Neutrophil (primary cell): Measurements from ENCODE around the gene IQCN.

Source experiments
- H3K27ac ChIP-seq: fragments of 200-600 bp; sonication (generic); 2 replicates; pipeline ENCODE4 v1.5.1; 2016; ENCODE audit warnings: mild to moderate bottlenecking, moderate library complexity
- H3K27me3 ChIP-seq: fragments of 200-600 bp; sonication (generic); 2 replicates; pipeline ENCODE4 v1.6.0; 2016; ENCODE audit warnings: mild to moderate bottlenecking
- H3K36me3 ChIP-seq: fragments of 200-600 bp; sonication (generic); 2 replicates; pipeline ENCODE4 v1.5.1; 2017
- H3K4me1 ChIP-seq, 2 experiments: fragments of 200-600 bp in 1 of 2; sonication (generic) in 1 of 2; 1 replicate in 1 of 2; 2 replicates in 1 of 2; pipeline versions ENCODE4 v1.5.1 to v1.6.1; 2013 to 2016; ENCODE audit warnings: low read depth in 1 of 2, low read length in 1 of 2, mild to moderate bottlenecking in 1 of 2, moderate library complexity in 1 of 2; ENCODE audit not compliant: control insufficient read depth in 1 of 2, insufficient read depth in 1 of 2
- H3K4me3 ChIP-seq, 2 experiments: fragments of 200-600 bp in 1 of 2; sonication (generic) in 1 of 2; 1 replicate in 1 of 2; 2 replicates in 1 of 2; pipeline ENCODE4 v1.5.1; 2013 to 2016; ENCODE audit warnings: low read depth in 1 of 2, low read length in 1 of 2, mild to moderate bottlenecking in 1 of 2, moderate library complexity in 1 of 2
- H3K9me3 ChIP-seq: fragments of 200-600 bp; sonication (generic); 2 replicates; pipeline ENCODE4 v1.5.1; 2016
- CTCF ChIP-seq: fragments of 200-600 bp; sonication (generic); IDR thresholded peaks from 2 replicates; pipeline ENCODE4 v1.5.1; 2016; ENCODE audit warnings: antibody characterized with exemption

The IQCN gene

GRCh38 chr19:18219911-18220631, 54.2 kb downstream of the IQCN start:
- no peak overlapping the region for H3K27ac ChIP-seq
- no peaks in the 10 kb centered on the region for H3K9me3 ChIP-seq
- peaks cover 70% of the 10 kb centered on the region for H3K27me3 ChIP-seq
- H3K36me3 ChIP-seq = no peaks in the 10 kb centered on the region
- TF ChIP-seq CTCF = no peak
- H3K4me3 ChIP-seq = no peak overlapping the region
- peaks cover 11 to 14% of the 10 kb centered on the region in 2 experiments for H3K4me1 ChIP-seq

GRCh38 chr19:18218600-18218999, 55.7 kb downstream of the IQCN start:
- no peak for TF ChIP-seq CTCF
- peaks cover 55% of the 10 kb centered on the region for H3K27me3 ChIP-seq
- no peaks in the 10 kb centered on the region for H3K36me3 ChIP-seq
- H3K4me3 ChIP-seq = no peak overlapping the region
- H3K9me3 ChIP-seq = no peaks in the 10 kb centered on the region
- no peaks in the 10 kb centered on the region for H3K4me1 ChIP-seq
- no peak overlapping the region for H3K27ac ChIP-seq

GRCh38 chr19:18218159-18218558, 56.1 kb downstream of the IQCN start:
- peaks cover 51% of the 10 kb centered on the region for H3K27me3 ChIP-seq
- H3K9me3 ChIP-seq = no peaks in the 10 kb centered on the region
- H3K4me1 ChIP-seq = no peaks in the 10 kb centered on the region
- no peak for TF ChIP-seq CTCF
- H3K4me3 ChIP-seq = no peak overlapping the region
- no peaks in the 10 kb centered on the region for H3K36me3 ChIP-seq
- H3K27ac ChIP-seq = no peak overlapping the region

- peaks cover 38% of the 10 kb centered on the region for H3K27me3 ChIP-seq
- no peaks in the 10 kb centered on the region for H3K4me1 ChIP-seq
- H3K36me3 ChIP-seq = no peaks in the 10 kb centered on the region
- no peak for TF ChIP-seq CTCF
- no peak overlapping the region for H3K27ac ChIP-seq
- no peaks in the 10 kb centered on the region for H3K9me3 ChIP-seq
- no peak overlapping the region for H3K4me3 ChIP-seq
Observed at GRCh38 chr19:18216789-18217188, 57.5 kb downstream of the IQCN start.

GRCh38 chr19:18214779-18215433, 59.3 kb downstream of the IQCN start:
- TF ChIP-seq CTCF = no peak
- H3K27ac ChIP-seq = no peak overlapping the region

More at GRCh38 chr19:18214779-18215433, 59.3 kb downstream of the IQCN start:
- Histone ChIP-seq H3K36me3 (no peaks in the 10 kb centered on the region), H3K4me1 (no peaks in the 10 kb centered on the region), H3K4me3 (no peak overlapping the region), H3K27me3 (peaks cover 38% of the 10 kb centered on the region), H3K9me3 (no peaks in the 10 kb centered on the region)
